ENCODE data around the gene NPC1. TPM values are rescaled to one million over a fixed set of nuclear protein-coding genes. Genes with fewer than 3 reads are reported as not detected.

Gene NPC1
- polyA plus RNA-seq, 2 donors: 19.9 to 27.3 TPM

DNA sequence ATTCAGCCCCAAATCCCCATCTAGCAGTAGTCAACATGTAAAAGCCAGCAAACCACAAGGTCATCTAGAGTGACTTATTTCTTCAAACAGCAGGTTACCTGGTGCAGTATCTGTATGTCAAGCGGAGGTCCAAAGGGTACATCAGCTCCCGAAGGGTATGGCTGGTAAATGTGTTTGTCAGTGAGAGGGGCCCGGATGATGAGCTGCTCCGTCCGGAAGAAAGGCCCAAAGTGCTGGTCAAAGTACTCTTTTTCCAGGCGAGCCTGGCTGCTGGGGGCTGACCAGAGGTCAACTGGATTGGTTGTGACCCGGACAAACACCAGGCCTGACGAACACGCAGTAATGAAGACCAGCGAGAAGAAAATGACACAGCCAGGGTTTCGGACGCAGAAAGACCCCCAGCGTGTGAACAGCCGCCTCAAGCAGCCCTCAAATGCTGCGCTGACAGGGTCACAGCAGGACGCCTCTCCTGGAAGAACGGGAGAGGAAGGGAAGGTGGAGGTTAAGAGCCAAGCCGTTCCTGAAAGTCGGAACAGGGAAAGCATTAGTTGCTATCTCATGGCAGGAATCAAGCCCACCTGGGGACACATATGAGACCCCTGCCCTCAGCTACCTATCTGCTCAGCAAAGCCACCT is 30.0 kb downstream of the NPC1 start:
- Histone ChIP-seq H3K9me3 (ENCODE audit: control insufficient read depth in 2 of 2, insufficient read depth in 1 of 2, low read depth in 1 of 2, low read length in 1 of 2) (no peaks in the 10 kb centered on the region), H3K4me1 (ENCODE audit: control insufficient read depth in 2 of 2, insufficient read depth in 2 of 2, low read length in 1 of 2) (no peaks in the 10 kb centered on the region)
- 96% methylated on average over 19 of the region's 19 CpGs for WGBS, 2 donors

DNA sequence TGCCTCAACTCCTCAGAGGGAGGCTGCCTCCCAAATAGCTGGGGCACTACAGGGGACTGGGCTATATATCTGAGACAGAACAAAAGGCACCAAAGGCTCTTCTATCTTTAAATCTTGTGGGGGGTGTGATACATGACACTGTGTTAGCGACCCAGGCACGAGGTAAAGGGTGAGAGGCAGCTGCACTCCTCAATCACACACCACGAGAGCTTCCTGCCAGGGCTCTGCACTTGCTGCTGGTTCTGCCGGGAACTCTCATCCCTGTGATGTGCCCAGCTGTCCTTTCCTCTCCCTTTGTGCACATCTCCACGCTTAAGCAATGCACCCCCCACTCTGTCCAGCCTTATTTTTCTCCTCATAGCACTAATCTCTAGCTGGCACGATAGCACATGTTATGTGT is 32.4 kb downstream of the NPC1 start:
- Histone ChIP-seq H3K4me3 (ENCODE audit: low read depth in 1 of 2, low read length in 2 of 2) (no peak overlapping the region), H3K27ac (ENCODE audit: low read depth in 2 of 2, low read length in 1 of 2) (no peak overlapping the region), H3K36me3 (ENCODE audit: control insufficient read depth in 2 of 2, insufficient read depth in 2 of 2, low read length in 1 of 2) (peaks cover 35 to 40% of the 10 kb centered on the region in 2 donors), H3K4me1 (ENCODE audit: control insufficient read depth in 2 of 2, insufficient read depth in 2 of 2, low read length in 1 of 2) (no peaks in the 10 kb centered on the region), H3K27me3 (ENCODE audit: control insufficient read depth in 1 of 2, insufficient read depth in 2 of 2, low read length in 2 of 2) (no peaks in the 10 kb centered on the region), H3K9me3 (ENCODE audit: control insufficient read depth in 2 of 2, insufficient read depth in 1 of 2, low read depth in 1 of 2, low read length in 1 of 2) (no peaks in the 10 kb centered on the region)
- WGBS, 2 donors: 89 to 99% methylated on average over 6 of the region's 6 CpGs

More for the DNA sequence above, 30.0 kb downstream of the NPC1 start:
- Histone ChIP-seq H3K4me3 (ENCODE audit: low read depth in 1 of 2, low read length in 2 of 2) (no peak overlapping the region), H3K27ac (ENCODE audit: low read depth in 2 of 2, low read length in 1 of 2) (no peak overlapping the region), H3K27me3 (ENCODE audit: control insufficient read depth in 1 of 2, insufficient read depth in 2 of 2, low read length in 2 of 2) (no peaks in the 10 kb centered on the region), H3K36me3 (ENCODE audit: control insufficient read depth in 2 of 2, insufficient read depth in 2 of 2, low read length in 1 of 2) (peaks cover 33 to 51% of the 10 kb centered on the region in 2 donors)

DNA sequence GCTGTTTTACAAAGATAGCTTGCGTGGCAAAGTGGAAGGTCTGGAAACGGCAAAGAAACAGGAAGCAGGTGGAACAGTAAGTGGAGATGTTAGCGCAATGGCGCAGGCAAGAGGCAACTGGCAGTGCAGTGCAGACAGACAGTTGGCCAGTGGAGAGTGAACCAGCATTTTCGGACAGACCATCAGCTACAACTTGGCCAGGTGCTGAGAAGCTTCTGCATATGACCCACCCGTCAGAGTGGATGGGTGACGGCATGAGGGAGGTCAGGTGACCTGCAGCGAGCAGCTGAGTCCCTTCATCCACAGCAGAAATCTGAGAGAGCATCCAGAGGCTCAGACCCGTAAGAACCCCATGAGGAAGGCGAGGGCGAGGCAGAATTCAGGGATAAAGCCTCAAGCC is 33.8 kb downstream of the NPC1 start:
- Histone ChIP-seq H3K9me3 (ENCODE audit: control insufficient read depth in 2 of 2, insufficient read depth in 1 of 2, low read depth in 1 of 2, low read length in 1 of 2) (no peaks in the 10 kb centered on the region), H3K27me3 (ENCODE audit: control insufficient read depth in 1 of 2, insufficient read depth in 2 of 2, low read length in 2 of 2) (no peaks in the 10 kb centered on the region), H3K4me3 (ENCODE audit: low read depth in 1 of 2, low read length in 2 of 2) (no peak overlapping the region), H3K36me3 (ENCODE audit: control insufficient read depth in 2 of 2, insufficient read depth in 2 of 2, low read length in 1 of 2) (peaks cover 35 to 43% of the 10 kb centered on the region in 2 donors), H3K27ac (ENCODE audit: low read depth in 2 of 2, low read length in 1 of 2) (peak overlapping the region in 1 of 2 donors; percentile 56), H3K4me1 (ENCODE audit: control insufficient read depth in 2 of 2, insufficient read depth in 2 of 2, low read length in 1 of 2) (peaks cover 0 to 3% of the 10 kb centered on the region in 2 donors)
- 85 to 88% methylated on average over 11 of the region's 11 CpGs for WGBS, 2 donors

- Histone ChIP-seq H3K27me3 (ENCODE audit: control insufficient read depth in 1 of 2, insufficient read depth in 2 of 2, low read length in 2 of 2) (no peaks in the 10 kb centered on the region), H3K27ac (ENCODE audit: low read depth in 2 of 2, low read length in 1 of 2) (peak overlapping the region; percentile 80 to 88), H3K36me3 (ENCODE audit: control insufficient read depth in 2 of 2, insufficient read depth in 2 of 2, low read length in 1 of 2) (peaks cover 35 to 42% of the 10 kb centered on the region in 2 donors), H3K4me1 (ENCODE audit: control insufficient read depth in 2 of 2, insufficient read depth in 2 of 2, low read length in 1 of 2) (peaks cover 0 to 3% of the 10 kb centered on the region in 2 donors), H3K9me3 (ENCODE audit: control insufficient read depth in 2 of 2, insufficient read depth in 1 of 2, low read depth in 1 of 2, low read length in 1 of 2) (no peaks in the 10 kb centered on the region), H3K4me3 (ENCODE audit: low read depth in 1 of 2, low read length in 2 of 2) (no peak overlapping the region)
- 55 to 57% methylated on average over 3 of the region's 3 CpGs for WGBS, 2 donors
These were observed 34.3 kb downstream of the NPC1 start for GRCh38 chr18:23551978-23552377.

DNA sequence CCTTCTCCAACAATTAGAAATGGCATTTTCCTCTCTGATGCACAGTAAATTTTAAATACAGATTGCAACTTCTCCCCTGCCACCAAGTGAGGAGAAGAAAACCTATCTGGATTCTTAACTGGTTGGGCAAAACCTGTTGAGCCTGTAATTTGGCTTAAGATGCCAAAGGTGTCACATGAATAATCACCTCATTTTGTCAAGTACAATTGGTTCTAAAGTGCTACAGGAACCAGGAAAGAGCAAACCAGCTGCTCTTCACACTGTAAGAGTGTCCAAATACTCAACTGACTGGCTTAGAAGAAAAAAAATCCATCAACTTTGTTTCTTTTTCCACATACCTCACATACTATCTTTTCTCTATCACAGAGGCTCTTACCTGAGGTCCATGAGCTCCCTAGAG is 35.4 kb downstream of the NPC1 start:
- Histone ChIP-seq H3K4me3 (ENCODE audit: low read depth in 1 of 2, low read length in 2 of 2) (no peak overlapping the region), H3K36me3 (ENCODE audit: control insufficient read depth in 2 of 2, insufficient read depth in 2 of 2, low read length in 1 of 2) (peaks cover 27 to 33% of the 10 kb centered on the region in 2 donors), H3K27me3 (ENCODE audit: control insufficient read depth in 1 of 2, insufficient read depth in 2 of 2, low read length in 2 of 2) (no peaks in the 10 kb centered on the region), H3K9me3 (ENCODE audit: control insufficient read depth in 2 of 2, insufficient read depth in 1 of 2, low read depth in 1 of 2, low read length in 1 of 2) (no peaks in the 10 kb centered on the region), H3K4me1 (ENCODE audit: control insufficient read depth in 2 of 2, insufficient read depth in 2 of 2, low read length in 1 of 2) (peaks cover 0 to 3% of the 10 kb centered on the region in 2 donors), H3K27ac (ENCODE audit: low read depth in 2 of 2, low read length in 1 of 2) (peak overlapping the region; percentile 72 to 88)

DNA sequence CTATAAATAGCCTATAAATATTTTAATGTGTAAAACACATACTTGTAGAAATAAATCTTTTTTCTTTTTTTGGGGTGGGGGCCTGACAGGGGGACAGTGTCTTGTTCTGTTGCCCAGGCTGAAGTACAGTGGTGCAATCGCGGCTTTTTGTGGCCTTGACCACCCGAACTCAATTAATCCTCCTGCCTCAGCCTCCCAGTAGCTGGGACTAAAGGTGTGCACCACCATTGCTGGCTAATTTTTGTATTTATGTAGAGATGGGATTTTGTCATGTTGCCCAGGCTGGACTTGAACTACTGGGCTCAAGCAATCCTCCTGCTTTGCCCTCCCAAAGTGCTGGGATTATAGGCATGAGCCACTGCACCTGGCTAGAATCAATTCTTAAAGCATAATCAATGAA is 37.6 kb downstream of the NPC1 start:
- H3K9me3 ChIP-seq (ENCODE audit: control insufficient read depth in 2 of 2, insufficient read depth in 1 of 2, low read depth in 1 of 2, low read length in 1 of 2): no peaks in the 10 kb centered on the region
- H3K4me1 ChIP-seq (ENCODE audit: control insufficient read depth in 2 of 2, insufficient read depth in 2 of 2, low read length in 1 of 2): peaks cover 0 to 3% of the 10 kb centered on the region in 2 donors
- WGBS, 2 donors: 93 to 97% methylated on average over 3 of the region's 3 CpGs
- no peaks in the 10 kb centered on the region for H3K27me3 ChIP-seq (ENCODE audit: control insufficient read depth in 1 of 2, insufficient read depth in 2 of 2, low read length in 2 of 2)
- no peak overlapping the region for H3K27ac ChIP-seq (ENCODE audit: low read depth in 2 of 2, low read length in 1 of 2)
- peaks cover 12 to 26% of the 10 kb centered on the region in 2 donors for H3K36me3 ChIP-seq (ENCODE audit: control insufficient read depth in 2 of 2, insufficient read depth in 2 of 2, low read length in 1 of 2)
- H3K4me3 ChIP-seq (ENCODE audit: low read depth in 1 of 2, low read length in 2 of 2): no peak overlapping the region

- H3K4me1 ChIP-seq (ENCODE audit: control insufficient read depth in 2 of 2, insufficient read depth in 2 of 2, low read length in 1 of 2): peaks cover 0 to 3% of the 10 kb centered on the region in 2 donors
- H3K27ac ChIP-seq (ENCODE audit: low read depth in 2 of 2, low read length in 1 of 2): peak overlapping the region in 1 of 2 donors; percentile 65
- WGBS, 2 donors: 74 to 84% methylated on average over 2 of the region's 2 CpGs
- no peaks in the 10 kb centered on the region for H3K27me3 ChIP-seq (ENCODE audit: control insufficient read depth in 1 of 2, insufficient read depth in 2 of 2, low read length in 2 of 2)
- peaks cover 7 to 25% of the 10 kb centered on the region in 2 donors for H3K36me3 ChIP-seq (ENCODE audit: control insufficient read depth in 2 of 2, insufficient read depth in 2 of 2, low read length in 1 of 2)
- no peaks in the 10 kb centered on the region for H3K9me3 ChIP-seq (ENCODE audit: control insufficient read depth in 2 of 2, insufficient read depth in 1 of 2, low read depth in 1 of 2, low read length in 1 of 2)
- no peak overlapping the region for H3K4me3 ChIP-seq (ENCODE audit: low read depth in 1 of 2, low read length in 2 of 2)
These were observed 38.0 kb downstream of the NPC1 start for GRCh38 chr18:23548275-23548674.

- H3K36me3 ChIP-seq (ENCODE audit: control insufficient read depth in 2 of 2, insufficient read depth in 2 of 2, low read length in 1 of 2): peaks cover 8 to 23% of the 10 kb centered on the region in 2 donors
- no peak overlapping the region for H3K4me3 ChIP-seq (ENCODE audit: low read depth in 1 of 2, low read length in 2 of 2)
- 68 to 72% methylated on average over 3 of the region's 3 CpGs for WGBS, 2 donors
- peak overlapping the region; percentile 62 to 80 for H3K27ac ChIP-seq (ENCODE audit: low read depth in 2 of 2, low read length in 1 of 2)
- H3K9me3 ChIP-seq (ENCODE audit: control insufficient read depth in 2 of 2, insufficient read depth in 1 of 2, low read depth in 1 of 2, low read length in 1 of 2): no peaks in the 10 kb centered on the region
- peaks cover 0 to 3% of the 10 kb centered on the region in 2 donors for H3K4me1 ChIP-seq (ENCODE audit: control insufficient read depth in 2 of 2, insufficient read depth in 2 of 2, low read length in 1 of 2)
- no peaks in the 10 kb centered on the region for H3K27me3 ChIP-seq (ENCODE audit: control insufficient read depth in 1 of 2, insufficient read depth in 2 of 2, low read length in 2 of 2)
These were observed 38.5 kb downstream of the NPC1 start for GRCh38 chr18:23547846-23548245.

GRCh38 chr18:23547306-23547705 is 39.0 kb downstream of the NPC1 start:
- peak overlapping the region; percentile 57 to 80 for H3K27ac ChIP-seq (ENCODE audit: low read depth in 2 of 2, low read length in 1 of 2)
- H3K9me3 ChIP-seq (ENCODE audit: control insufficient read depth in 2 of 2, insufficient read depth in 1 of 2, low read depth in 1 of 2, low read length in 1 of 2): no peaks in the 10 kb centered on the region
- H3K4me1 ChIP-seq (ENCODE audit: control insufficient read depth in 2 of 2, insufficient read depth in 2 of 2, low read length in 1 of 2): peaks cover 0 to 3% of the 10 kb centered on the region in 2 donors
- H3K27me3 ChIP-seq (ENCODE audit: control insufficient read depth in 1 of 2, insufficient read depth in 2 of 2, low read length in 2 of 2): no peaks in the 10 kb centered on the region
- WGBS, 2 donors: 62 to 66% methylated on average over 3 of the region's 3 CpGs
- peaks cover 10 to 23% of the 10 kb centered on the region in 2 donors for H3K36me3 ChIP-seq (ENCODE audit: control insufficient read depth in 2 of 2, insufficient read depth in 2 of 2, low read length in 1 of 2)
- no peak overlapping the region for H3K4me3 ChIP-seq (ENCODE audit: low read depth in 1 of 2, low read length in 2 of 2)

DNA sequence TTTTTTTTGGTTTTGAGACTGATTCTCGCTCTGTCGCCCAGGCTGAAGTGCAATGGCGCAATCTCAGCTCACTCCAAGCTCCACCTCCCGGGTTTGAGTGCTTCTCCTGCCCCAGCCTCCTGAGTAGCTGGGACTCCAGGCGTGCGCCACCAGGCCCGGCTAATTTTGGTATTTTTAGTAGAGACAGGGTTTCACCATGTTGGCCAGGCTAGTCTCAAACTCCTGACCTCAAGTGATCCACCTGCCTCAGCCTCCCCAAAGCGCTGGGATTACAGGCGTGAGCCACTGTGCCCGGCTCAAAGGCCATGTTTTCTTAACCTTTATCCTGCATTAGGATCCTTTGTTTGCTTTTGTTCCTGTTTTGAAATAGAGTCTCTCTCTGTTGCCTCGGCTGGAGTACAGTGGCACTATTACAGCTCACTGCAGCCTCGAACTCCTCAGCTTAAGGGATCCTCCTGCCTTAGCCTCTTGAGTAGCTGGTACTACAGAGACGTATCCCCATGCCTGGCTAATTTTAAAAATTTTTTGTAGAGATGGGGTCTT is 41.0 kb downstream of the NPC1 start:
- Histone ChIP-seq H3K4me1 (ENCODE audit: control insufficient read depth in 2 of 2, insufficient read depth in 2 of 2, low read length in 1 of 2) (peaks cover 0 to 3% of the 10 kb centered on the region in 2 donors), H3K4me3 (ENCODE audit: low read depth in 1 of 2, low read length in 2 of 2) (no peak overlapping the region), H3K9me3 (ENCODE audit: control insufficient read depth in 2 of 2, insufficient read depth in 1 of 2, low read depth in 1 of 2, low read length in 1 of 2) (no peaks in the 10 kb centered on the region), H3K27ac (ENCODE audit: low read depth in 2 of 2, low read length in 1 of 2) (no peak overlapping the region), H3K36me3 (ENCODE audit: control insufficient read depth in 2 of 2, insufficient read depth in 2 of 2, low read length in 1 of 2) (peaks cover 10 to 27% of the 10 kb centered on the region in 2 donors), H3K27me3 (ENCODE audit: control insufficient read depth in 1 of 2, insufficient read depth in 2 of 2, low read length in 2 of 2) (no peaks in the 10 kb centered on the region)
- WGBS, 2 donors: 89 to 93% methylated on average over 13 of the region's 13 CpGs

All from esophagus (tissue), 2 donors.